Smooth muscle cell (in vitro differentiated cells): ENCODE results near the gene GLE1. TPM values are rescaled to one million over a fixed set of nuclear protein-coding genes. Genes with fewer than 3 reads are reported as not detected.

Source experiments
- DNase-seq: peaks from one replicate; lab custom pipeline; 2025; ENCODE audit not compliant: unreplicated experiment; lab: John Stamatoyannopoulos, UW
- H2AFZ ChIP-seq: fragments of 200-600 bp; sonication (generic); 2 replicates; pipeline ENCODE4 v1.6.0; 2016; ENCODE audit warnings: antibody characterized with exemption, low read depth, mild to moderate bottlenecking
- H3F3A ChIP-seq: fragments of 200-600 bp; sonication (generic); 2 replicates; pipeline ENCODE4 v1.6.0; 2017; ENCODE audit warnings: antibody characterized with exemption, low read depth
- H3K27ac ChIP-seq: fragments of 200-600 bp; sonication (generic); 2 replicates; pipeline ENCODE4 v1.5.1; 2016; ENCODE audit warnings: low read depth, mild to moderate bottlenecking
- H3K27me3 ChIP-seq: fragments of 200-600 bp; sonication (generic); 2 replicates; pipeline ENCODE4 v1.6.1; 2016; ENCODE audit warnings: low read depth, mild to moderate bottlenecking
- H3K36me3 ChIP-seq: fragments of 200-600 bp; sonication (generic); 2 replicates; pipeline ENCODE4 v1.5.1; 2016; ENCODE audit warnings: low read depth
- H3K4me1 ChIP-seq: fragments of 200-600 bp; sonication (generic); 2 replicates; pipeline ENCODE4 v1.5.1; 2016; ENCODE audit warnings: low read depth
- H3K4me2 ChIP-seq: fragments of 200-600 bp; sonication (generic); 2 replicates; pipeline ENCODE4 v1.6.0; 2016; ENCODE audit warnings: mild to moderate bottlenecking
- H3K4me3 ChIP-seq: fragments of 200-600 bp; sonication (generic); 2 replicates; pipeline ENCODE4 v1.5.1; 2016; ENCODE audit warnings: mild to moderate bottlenecking
- H3K79me2 ChIP-seq: fragments of 200-600 bp; sonication (generic); 2 replicates; pipeline ENCODE4 v1.6.0; 2016; ENCODE audit warnings: low read depth, mild to moderate bottlenecking
- H3K9ac ChIP-seq: fragments of 200-600 bp; sonication (generic); 2 replicates; pipeline ENCODE4 v1.6.0; 2016; ENCODE audit warnings: low read depth
- H3K9me3 ChIP-seq: fragments of 200-600 bp; sonication (generic); replicated peaks from 2 replicates; pipeline ENCODE4 v1.5.1; 2016; ENCODE audit warnings: low read depth
- H4K20me1 ChIP-seq: fragments of 200-600 bp; sonication (generic); 2 replicates; pipeline ENCODE4 v1.6.0; 2016; ENCODE audit warnings: low read depth
- CTCF ChIP-seq: fragments of 200-600 bp; sonication (generic); IDR thresholded peaks from 2 replicates; pipeline ENCODE4 v1.5.1; 2017; ENCODE audit warnings: borderline replicate concordance, mild to moderate bottlenecking, antibody characterized with exemption; ENCODE audit not compliant: insufficient read depth, poor library complexity, severe bottlenecking
- WGBS: methylation state at CpG from one replicate; pipeline ENCODE4 v1.1.7; 2016; ENCODE audit warnings: low lambda C conversion rate; 5-methylcytosine and 5-hydroxymethylcytosine counted together
- polyA plus RNA-seq: library from polyadenylated mRNA; unstranded; fragments of >200 nt; fragmentation: Nextera tagmentation; extraction: Ambion mirVana; gene quantifications from 2 replicates; pipeline ENCODE4 v1.2.1, GENCODE V29; 2016
- total RNA-seq: library from RNA; depleted of rRNA; stranded (reverse); fragments of >200 nt; gene quantifications from 2 replicates; pipeline ENCODE4 v1.2.3, GENCODE V29; 2014

GLE1 gene
- total and polyA plus RNA-seq, 2 experiments from 2014 or later, result 11.8 to 14.1 TPM

- Histone ChIP-seq H3K9me3 (no peaks in the 10 kb centered on the region), H3K4me1 (peaks cover 5% of the 10 kb centered on the region), H2AFZ (no peak overlapping the region), H3K9ac (no peak overlapping the region), H3K27ac (no peak overlapping the region), H3F3A (no peaks in the 10 kb centered on the region), H3K79me2 (no peaks in the 10 kb centered on the region), H3K4me2 (no peak overlapping the region), H4K20me1 (no peaks in the 10 kb centered on the region), H3K4me3 (no peak overlapping the region), H3K36me3 (peaks cover 3% of the 10 kb centered on the region), H3K27me3 (no peaks in the 10 kb centered on the region)
- DNase-seq, result no peak
- WGBS, result 92% methylated on average over 6 of the region's 6 CpGs
- TF ChIP-seq CTCF, result no peak
Measured at GRCh38 chr9:128521956-128522355, 17.4 kb downstream of the GLE1 start.

GRCh38 chr9:128523199-128523925 lies 18.8 kb downstream of the GLE1 start:
- H3K36me3 ChIP-seq, result no peaks in the 10 kb centered on the region
- TF ChIP-seq CTCF, result no peak
- H3K27me3 ChIP-seq, result no peaks in the 10 kb centered on the region
- no peaks in the 10 kb centered on the region for H3K9me3 ChIP-seq
- H2AFZ ChIP-seq, result no peak overlapping the region
- no peak overlapping the region for H3K9ac ChIP-seq
- no peak overlapping the region for H3K4me2 ChIP-seq
- 74% methylated on average over 13 of the region's 13 CpGs for WGBS
- DNase-seq, result no peak
- H3K4me1 ChIP-seq, result peaks cover 5% of the 10 kb centered on the region
- H3K4me3 ChIP-seq, result no peak overlapping the region
- no peaks in the 10 kb centered on the region for H4K20me1 ChIP-seq
- no peak overlapping the region for H3K27ac ChIP-seq
- no peaks in the 10 kb centered on the region for H3K79me2 ChIP-seq
- peaks cover 4% of the 10 kb centered on the region for H3F3A ChIP-seq

- WGBS, result 86% methylated on average over 2 of the region's 2 CpGs
- Histone ChIP-seq H3K36me3 (no peaks in the 10 kb centered on the region), H4K20me1 (no peaks in the 10 kb centered on the region), H3K79me2 (no peaks in the 10 kb centered on the region), H2AFZ (no peak overlapping the region), H3K9me3 (no peaks in the 10 kb centered on the region), H3K27me3 (no peaks in the 10 kb centered on the region), H3K27ac (no peak overlapping the region), H3K9ac (no peak overlapping the region), H3F3A (peaks cover 11% of the 10 kb centered on the region), H3K4me1 (peaks cover 5% of the 10 kb centered on the region), H3K4me2 (no peak overlapping the region), H3K4me3 (no peak overlapping the region)
- DNase-seq, result no peak
- no peak for TF ChIP-seq CTCF
Measured at GRCh38 chr9:128526720-128527119, 22.2 kb downstream of the GLE1 start.
